Fibroblast of skin of left quadriceps (primary cell): ENCODE results near the gene CFAP251.

Experiments
- DNase-seq, 2 experiments: peaks; one replicate each; pipeline ENCODE4 v3.0.0-alpha.2; 2013; ENCODE audit warnings: low read depth in 2 of 2

CFAP251 gene

GRCh38 chr12:121943926-121944325, 25.5 kb downstream of the CFAP251 start:
- no peak for DNase-seq

DNA sequence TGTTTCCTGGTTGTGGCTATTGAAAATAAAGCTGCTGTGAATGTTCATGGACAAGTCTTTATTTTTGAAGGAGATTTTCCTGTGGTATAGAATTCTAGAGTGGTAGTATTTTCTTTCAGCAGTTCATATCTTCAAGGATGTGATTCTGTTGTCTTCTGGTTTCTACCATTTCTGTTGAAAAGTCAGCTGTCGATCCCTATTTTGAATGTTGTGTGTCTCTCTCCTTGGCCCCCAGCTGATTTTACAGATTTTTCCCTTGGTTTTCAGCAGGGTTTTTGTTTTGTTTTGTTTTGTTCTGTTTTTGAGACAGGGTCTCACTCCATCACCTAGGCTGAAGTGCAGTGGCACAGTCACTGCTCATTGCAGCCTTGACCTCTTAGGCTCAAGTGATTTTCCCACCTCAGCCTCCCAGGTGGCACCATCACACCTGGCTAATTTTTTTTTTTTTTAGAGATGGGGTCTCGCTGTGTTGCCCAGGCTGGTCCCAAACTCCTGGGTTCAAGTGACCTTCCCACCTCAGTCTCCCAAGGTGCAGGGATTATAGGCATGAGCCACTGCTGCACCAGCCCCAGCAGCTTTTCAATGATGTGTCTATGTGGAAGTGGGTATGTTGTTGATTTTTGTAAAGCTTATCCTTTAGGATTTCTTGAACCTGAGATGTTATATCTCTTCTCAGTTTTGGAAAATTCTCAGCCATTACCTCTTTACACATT, 28.1 kb downstream of the CFAP251 start:
- no peak for DNase-seq

GRCh38 chr12:121947981-121948380, 29.6 kb downstream of the CFAP251 start:
- no peak for DNase-seq

- peak; percentile 74 for DNase-seq
Observed at GRCh38 chr12:121949648-121950397, 31.4 kb downstream of the CFAP251 start.

DNA sequence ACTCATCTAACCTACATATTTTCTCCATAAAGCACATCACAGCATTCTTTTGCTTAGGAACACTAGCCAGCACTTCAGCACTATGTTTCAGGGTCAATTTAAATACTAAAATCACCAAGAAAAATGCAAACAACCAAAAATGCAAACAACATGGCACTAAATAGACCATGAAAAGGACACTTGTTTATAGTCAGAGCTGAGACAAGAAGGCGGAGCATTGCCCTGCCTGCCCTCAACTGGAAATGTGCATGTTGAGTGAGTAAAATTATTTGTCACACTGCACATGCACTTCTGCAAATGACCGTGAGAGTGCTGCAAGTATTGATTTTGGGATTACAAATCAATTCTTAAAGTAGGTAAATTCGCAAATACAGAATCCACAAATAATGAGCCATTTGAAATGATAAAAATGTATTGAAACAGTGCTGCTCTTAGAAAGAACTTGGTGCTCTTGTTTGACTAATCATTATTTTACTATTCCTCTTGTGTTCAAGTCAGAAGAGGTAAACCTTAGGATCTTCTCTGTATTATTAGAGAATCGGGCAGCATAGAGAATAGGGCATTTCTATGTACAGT, 34.8 kb downstream of the CFAP251 start:
- no peak for DNase-seq

DNA sequence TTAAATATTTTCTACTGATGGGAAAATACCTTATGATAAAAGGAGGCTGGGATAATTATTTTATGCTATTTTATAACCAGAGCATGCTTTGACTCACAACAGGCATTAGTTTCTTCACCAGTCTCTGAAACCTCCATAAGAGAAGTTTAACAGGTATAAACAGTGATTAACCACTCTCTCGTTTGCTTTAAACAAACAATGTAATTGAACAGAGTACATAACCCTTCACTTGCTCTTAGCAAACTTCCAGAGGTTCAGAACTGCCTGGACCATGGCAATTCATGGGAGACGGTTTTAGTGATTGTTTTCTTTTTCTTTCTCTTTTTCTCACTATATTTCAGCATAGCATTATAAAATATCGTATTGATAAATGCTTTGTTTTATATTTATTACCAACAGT, 35.3 kb downstream of the CFAP251 start:
- no peak for DNase-seq

GRCh38 chr12:121955258-121956237, 37.2 kb downstream of the CFAP251 start:
- DNase-seq: no peak

DNA sequence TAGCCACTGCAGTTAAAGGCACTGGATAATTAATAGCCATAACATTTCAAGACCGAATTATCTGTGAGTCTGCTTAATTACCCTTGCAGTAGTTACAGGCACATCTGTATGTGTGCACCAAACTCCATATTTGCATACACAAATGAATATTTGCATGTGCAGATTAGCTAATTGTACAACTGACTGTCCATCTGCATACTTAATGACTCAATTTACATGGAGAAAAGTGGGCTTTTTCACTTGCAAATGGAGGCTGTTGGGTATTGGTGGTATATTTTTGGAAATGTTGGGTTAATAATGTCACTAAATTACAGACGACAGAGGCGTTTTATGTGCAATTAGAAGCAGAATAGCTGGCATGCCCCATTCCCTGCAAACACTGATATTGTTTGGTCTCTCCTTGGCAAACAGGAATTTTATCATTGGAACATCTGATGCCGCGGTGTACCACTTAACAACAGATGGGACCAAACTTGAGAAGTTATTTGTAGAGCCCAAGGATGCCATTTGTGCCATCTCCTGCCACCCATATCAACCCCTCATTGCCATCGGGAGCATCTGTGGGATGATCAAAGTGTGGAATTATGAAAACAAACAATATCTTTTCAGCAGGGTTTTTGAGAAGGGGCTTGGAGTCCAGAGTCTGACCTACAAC, 39.6 kb downstream of the CFAP251 start:
- DNase-seq: no peak

GRCh38 chr12:121958541-121959240, 40.3 kb downstream of the CFAP251 start:
- no peak for DNase-seq

DNA sequence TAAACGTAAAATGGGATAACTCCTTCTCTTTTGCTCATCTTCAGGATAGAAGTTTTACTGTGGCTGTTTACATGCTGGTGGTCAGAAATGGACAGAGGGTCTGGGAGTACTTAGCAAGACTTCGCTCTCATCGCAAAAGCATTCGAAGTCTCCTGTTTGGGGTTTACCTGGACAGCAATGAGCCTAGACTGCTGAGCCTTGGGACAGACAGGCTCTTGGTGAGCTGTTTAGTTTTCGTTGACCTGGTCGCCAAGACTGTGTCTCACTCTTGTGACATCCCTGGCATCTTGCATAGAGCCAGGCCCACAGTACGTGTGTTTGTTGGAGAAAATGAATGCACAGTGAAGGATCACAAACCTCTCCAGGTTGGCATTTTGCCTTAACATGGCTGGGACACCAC, 42.1 kb downstream of the CFAP251 start:
- DNase-seq: no peak

- no peak for DNase-seq
Observed at GRCh38 chr12:121961195-121961879, 42.9 kb downstream of the CFAP251 start.

- no peak for DNase-seq
Observed at GRCh38 chr12:121963341-121964018, 45.1 kb downstream of the CFAP251 start.

DNA sequence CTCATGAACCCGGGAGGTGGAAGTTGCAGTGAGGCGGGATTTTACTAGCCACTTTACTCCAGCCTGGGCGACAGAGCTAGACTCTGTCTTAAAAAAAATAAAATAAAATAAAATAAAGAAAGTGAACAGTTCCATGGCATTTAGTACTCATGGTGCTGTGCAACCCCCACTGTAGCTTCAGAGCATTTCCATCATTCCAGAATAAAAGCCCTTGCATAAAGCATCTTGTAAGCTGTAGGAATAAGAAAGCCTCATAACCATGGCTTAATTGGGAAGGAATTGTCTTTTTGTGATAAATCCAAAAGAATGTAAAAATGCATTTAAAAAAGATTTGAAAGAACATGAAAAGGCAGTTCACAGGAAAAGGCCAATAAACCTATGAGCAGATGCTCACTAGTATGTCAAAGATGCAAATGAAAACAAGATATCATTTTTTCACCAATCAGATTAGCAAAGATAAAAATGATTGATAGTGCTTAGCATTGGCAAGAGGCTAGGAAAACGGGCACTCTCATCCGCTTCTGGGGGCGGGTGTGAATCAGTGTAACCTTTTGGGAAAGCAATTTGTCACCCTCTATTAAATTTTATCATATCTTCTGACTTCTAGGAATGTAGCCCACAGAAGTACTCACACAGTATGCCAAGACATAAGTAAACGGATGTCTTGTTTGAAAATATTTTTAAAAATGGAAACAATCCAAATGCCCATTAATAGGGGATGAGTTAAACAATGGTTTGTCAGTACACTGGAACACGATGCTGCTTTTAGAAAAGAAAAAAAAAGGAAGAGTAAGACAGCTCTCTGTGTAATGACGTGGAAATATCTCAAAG, 46.6 kb downstream of the CFAP251 start:
- peak; percentile 57 to 60 for DNase-seq

GRCh38 chr12:121966959-121967358, 48.6 kb downstream of the CFAP251 start:
- DNase-seq: no peak

- no peak for DNase-seq
Observed at GRCh38 chr12:121968876-121969275, 50.5 kb downstream of the CFAP251 start.

DNA sequence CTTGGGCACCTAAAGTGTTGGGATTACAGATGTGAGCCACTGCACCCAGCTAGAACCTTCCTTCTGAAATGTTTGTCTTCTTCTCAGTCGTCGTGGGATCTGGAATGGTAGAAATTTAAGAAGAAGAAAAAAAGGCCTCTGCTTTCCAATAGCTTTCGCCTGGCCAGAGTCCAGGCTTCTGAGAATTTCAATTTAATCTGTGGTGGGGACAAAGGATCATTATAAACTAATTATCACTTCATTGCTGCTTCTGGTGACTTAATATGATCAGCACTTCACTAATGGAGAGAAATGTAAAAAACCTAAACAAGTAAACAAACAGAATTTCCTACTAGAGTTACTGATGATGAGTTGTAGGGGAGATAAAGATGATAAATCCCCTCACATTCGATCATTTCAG, 51.3 kb downstream of the CFAP251 start:
- DNase-seq: no peak

DNA sequence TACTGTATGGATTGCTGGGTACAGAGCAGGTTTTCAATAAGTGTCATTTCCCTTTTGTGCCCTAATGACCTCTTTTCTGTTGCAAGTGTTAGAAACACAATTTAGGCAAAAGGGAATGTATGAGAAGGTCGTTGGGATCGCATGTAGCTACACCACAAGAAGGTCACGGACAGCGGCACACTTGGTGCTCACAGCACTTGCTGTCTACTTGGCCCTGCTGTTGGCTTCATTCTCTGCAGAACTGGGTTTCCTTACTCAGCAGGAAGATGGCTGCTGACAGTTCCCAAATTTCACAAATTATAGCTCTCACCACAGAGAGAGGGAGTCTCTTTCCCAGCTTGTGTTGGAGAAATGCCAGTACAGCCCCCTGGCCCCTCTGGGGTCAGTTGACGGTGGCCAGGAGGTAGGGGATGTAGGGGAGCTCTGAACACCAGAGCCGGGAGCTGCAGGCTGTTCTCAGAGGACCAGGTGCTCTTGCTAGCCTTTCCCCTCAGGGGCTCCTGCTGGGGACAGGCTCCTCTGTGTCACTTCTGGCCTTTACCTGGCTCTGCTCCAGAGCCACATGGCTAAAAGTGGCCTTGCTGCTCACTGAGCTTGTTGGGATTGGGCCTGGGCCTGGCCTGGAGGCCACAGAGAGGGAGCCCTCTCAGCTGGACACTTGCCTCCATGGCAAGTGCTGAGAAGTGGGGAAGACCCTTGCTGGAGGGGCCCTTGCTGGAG, 52.3 kb downstream of the CFAP251 start:
- no peak for DNase-seq
